ENCODE results near the gene TRPV2. TPM values are rescaled to one million over a fixed set of nuclear protein-coding genes. Genes with fewer than 3 reads are reported as not detected.

Gene TRPV2
- total and polyA plus RNA-seq, 8 donors: 2.8 to 14.7 (median 7.2) TPM

- Histone ChIP-seq H3K36me3 (no peaks in the 10 kb centered on the region), H3K27me3 (no peaks in the 10 kb centered on the region), H3K4me1 (peaks cover 2 to 16% (median 8%) of the 10 kb centered on the region in 3 donors), H3K9me3 (no peaks in the 10 kb centered on the region), H3K4me3 (no peak overlapping the region), H3K27ac (no peak overlapping the region)
- FAIRE-seq (no peak), ATAC-seq (no peak), DNase-seq (no peak)
- WGBS, 2 donors: 95 to 97% methylated on average over 3 of the region's 3 CpGs
- no peak for TF ChIP-seq CTCF (IDR thresholded peaks at IDR 0.05)
- intact Hi-C loops (cut with DNase I): no loop called here
Observed at GRCh38 chr17:16467886-16468285, 52.5 kb downstream of the TRPV2 start.

GRCh38 chr17:16468428-16468992 is 53.1 kb downstream of the TRPV2 start:
- WGBS, 2 donors: 75 to 77% methylated on average over 4 of the region's 4 CpGs
- Histone ChIP-seq H3K9me3 (no peaks in the 10 kb centered on the region), H3K27ac (no peak overlapping the region), H3K36me3 (no peaks in the 10 kb centered on the region), H3K4me1 (peaks cover 0 to 14% (median 7%) of the 10 kb centered on the region in 3 donors), H3K27me3 (no peaks in the 10 kb centered on the region), H3K4me3 (no peak overlapping the region)
- no peak for TF ChIP-seq CTCF (IDR thresholded peaks at IDR 0.05)
- FAIRE-seq (no peak), DNase-seq (no peak), ATAC-seq (no peak)
- intact Hi-C loops (cut with DNase I): no loop called here

- DNase-seq (no peak), ATAC-seq (peak in 3 of 4 donors; percentile 26 to 72 (median 59)), FAIRE-seq (no peak)
- H3K4me3 ChIP-seq: no peak overlapping the region
- H3K36me3 ChIP-seq: no peaks in the 10 kb centered on the region
- TF ChIP-seq CTCF (IDR thresholded peaks at IDR 0.05): no peak
- no peaks in the 10 kb centered on the region for H3K27me3 ChIP-seq
- H3K27ac ChIP-seq: peak overlapping the region in 1 of 4 donors; percentile 13
- WGBS, 2 donors: 55 to 60% methylated on average over 11 of the region's 11 CpGs
- no peaks in the 10 kb centered on the region for H3K9me3 ChIP-seq
- intact Hi-C loops (cut with DNase I): no loop called here
- peaks cover 0 to 7% (median 0%) of the 10 kb centered on the region in 3 donors for H3K4me1 ChIP-seq
Observed at GRCh38 chr17:16470265-16470664, 54.9 kb downstream of the TRPV2 start.

DNA sequence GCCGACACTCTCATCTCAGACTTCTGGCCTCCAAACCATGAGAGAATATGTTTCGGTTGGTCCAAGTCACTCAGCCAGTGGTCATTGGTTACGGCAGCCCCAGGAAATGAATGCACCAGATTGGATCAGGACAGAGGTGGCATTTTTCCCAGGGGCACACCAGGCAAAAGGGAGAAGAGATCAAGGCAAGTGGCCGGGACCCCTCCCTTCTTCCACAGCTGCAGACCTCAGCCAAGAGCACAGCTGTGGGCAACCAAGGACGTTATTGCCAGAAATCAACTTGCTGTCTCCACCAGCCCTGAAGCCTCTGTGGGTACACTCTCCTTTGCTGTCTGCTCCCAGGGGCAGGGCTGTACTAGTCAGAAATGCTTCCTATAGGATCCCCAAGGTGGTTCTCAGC is 55.9 kb downstream of the TRPV2 start:
- intact Hi-C loops (cut with DNase I): no loop called here
- DNase-seq (no peak), ATAC-seq (no peak), FAIRE-seq (no peak)
- no peak for TF ChIP-seq CTCF (IDR thresholded peaks at IDR 0.05)
- H3K27ac ChIP-seq: no peak overlapping the region
- no peaks in the 10 kb centered on the region for H3K27me3 ChIP-seq
- 79 to 86% methylated on average over 5 of the region's 5 CpGs for WGBS, 2 donors
- H3K36me3 ChIP-seq: no peaks in the 10 kb centered on the region
- peaks cover 0 to under 1% (median 0%) of the 10 kb centered on the region in 3 donors for H3K4me1 ChIP-seq
- no peak overlapping the region for H3K4me3 ChIP-seq
- no peaks in the 10 kb centered on the region for H3K9me3 ChIP-seq

- DNase-seq (no peak), FAIRE-seq (no peak), ATAC-seq (no peak)
- Histone ChIP-seq H3K4me3 (no peak overlapping the region), H3K27ac (no peak overlapping the region), H3K4me1 (no peaks in the 10 kb centered on the region), H3K27me3 (no peaks in the 10 kb centered on the region), H3K9me3 (no peaks in the 10 kb centered on the region), H3K36me3 (no peaks in the 10 kb centered on the region)
- no peak for TF ChIP-seq CTCF (IDR thresholded peaks at IDR 0.05)
- 75 to 79% methylated on average over 6 of the region's 6 CpGs for WGBS, 2 donors
- intact Hi-C loops (cut with DNase I): no loop called here
Observed at GRCh38 chr17:16472539-16472938, 57.2 kb downstream of the TRPV2 start.

Measured in pancreas (tissue), 10 donors.